HG02852 (cell line): Measurements from ENCODE around the gene DAO.
A peak's percentile ranks its signal among the peaks of the same experiment; 100 is the strongest.
"Not testable (repeated sequence)": the region's sequence is repeated elsewhere in the genome, so short reads cannot be mapped to it uniquely, and the experiment has no call there.

Experiments
- ATAC-seq: cut with Tn5 transposase; IDR thresholded peaks from one replicate; pipeline ENCODE4 v1.9.1; 2021; ENCODE audit warnings: mild to moderate bottlenecking, moderate library complexity; ENCODE audit not compliant: unreplicated experiment

Gene DAO

GRCh38 chr12:108879615-108880254 is at the start of gene DAO:
TSS of gene DAO (plus strand) at chr12:108880092. CDS start at chr12:108885007, 4,915 bp downstream.
- ATAC-seq: no peak

DNA sequence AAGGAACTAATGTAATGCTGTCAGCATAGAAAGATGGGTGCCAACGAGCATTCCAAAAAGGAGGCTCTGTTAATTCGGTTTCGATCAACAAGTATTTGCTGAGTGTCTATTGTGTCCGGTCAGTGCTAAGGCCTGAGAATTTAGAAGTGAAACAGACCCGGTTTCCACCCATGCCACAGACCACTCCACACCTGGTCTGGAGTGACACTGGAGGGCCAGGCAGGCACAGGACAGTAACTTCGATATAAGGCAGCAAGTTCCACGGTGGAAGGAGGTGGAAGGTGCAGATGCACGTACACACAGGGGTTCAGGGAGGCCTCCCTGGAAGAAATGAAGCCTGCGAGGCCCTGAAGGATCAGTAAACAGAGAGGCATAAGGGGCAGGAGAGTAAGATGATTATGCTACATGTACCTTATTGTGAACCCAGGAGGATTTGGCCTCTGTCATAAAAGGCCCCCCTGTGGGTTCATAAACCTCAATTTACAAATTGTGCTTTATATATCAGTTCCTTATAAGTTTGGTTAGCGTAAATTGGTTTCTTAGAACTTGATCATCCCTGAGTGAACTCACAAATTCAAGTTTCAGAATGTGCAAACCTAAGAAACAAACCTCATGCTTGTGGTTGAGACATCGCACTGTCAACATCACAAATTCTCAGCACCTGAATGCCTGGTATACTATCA is 48.4 kb upstream of the DAO start:
- peak; percentile 70 for ATAC-seq

- ATAC-seq: no peak
Measured at GRCh38 chr12:108832208-108832607, 47.7 kb upstream of the DAO start.

DNA sequence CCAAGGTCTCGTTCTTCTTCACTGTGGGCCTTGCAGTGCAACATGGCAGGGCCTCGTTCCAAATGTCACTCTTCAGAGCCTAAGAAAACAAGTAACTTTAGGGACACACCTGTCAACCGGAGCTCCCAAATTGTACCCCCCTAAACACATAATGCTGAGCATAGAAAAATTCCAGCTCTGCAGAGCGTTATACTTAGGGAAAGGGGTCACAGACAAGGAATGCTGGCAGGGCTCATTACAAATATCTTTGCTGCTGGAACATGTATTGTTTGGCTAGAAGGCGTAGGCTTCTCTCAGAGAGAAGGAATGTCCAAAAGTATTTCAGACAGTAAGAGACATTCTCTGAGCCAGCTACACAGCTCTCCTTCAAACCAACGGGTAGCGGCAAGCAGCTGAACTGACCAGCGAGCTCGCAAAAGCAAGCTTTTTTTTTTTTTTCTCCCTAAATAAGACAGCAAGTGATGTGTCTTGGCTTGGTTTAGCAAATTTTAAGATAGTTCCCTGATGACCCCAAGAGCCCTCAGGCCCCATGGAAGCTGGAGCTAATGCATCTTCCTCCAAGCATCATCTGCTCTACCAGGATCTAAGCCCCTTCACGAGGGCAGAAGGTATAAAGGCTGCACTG is 47.0 kb upstream of the DAO start:
- no peak for ATAC-seq

GRCh38 chr12:108833355-108833733 is 46.5 kb upstream of the DAO start:
- no peak for ATAC-seq

DNA sequence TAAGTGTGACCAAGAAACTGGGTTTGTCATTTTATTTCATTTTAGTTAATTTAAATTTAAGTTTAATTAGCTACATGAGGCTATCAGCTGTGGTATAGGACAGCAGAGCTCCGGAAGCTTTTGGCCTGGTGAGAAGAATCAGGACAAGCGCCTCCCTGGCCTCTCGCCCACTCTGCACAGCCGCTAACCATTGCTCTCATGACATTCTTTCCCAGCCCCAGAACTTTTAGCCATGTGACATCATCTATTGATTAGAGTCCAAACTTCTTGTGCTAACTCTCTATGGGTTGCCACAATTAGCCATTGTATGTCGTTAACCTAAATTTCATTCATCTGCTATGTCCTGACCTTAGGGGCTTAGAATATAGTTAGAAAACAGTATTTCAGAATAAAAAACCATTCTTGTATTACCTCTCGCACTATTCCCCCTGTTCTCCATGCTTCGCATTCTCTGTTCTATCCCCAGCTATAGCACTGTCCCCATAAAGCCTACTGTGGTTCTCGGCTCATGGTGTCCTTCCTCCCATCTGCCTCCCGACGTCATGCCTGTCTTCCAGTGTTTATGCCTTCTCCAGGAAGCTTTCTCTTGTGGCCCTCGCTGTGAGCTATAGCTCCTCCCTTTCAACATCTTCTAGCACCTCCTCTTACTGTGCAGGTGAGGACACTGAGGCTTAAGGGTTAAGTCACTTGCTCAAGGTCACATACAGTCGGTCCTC is 46.0 kb upstream of the DAO start:
- no peak for ATAC-seq

DNA sequence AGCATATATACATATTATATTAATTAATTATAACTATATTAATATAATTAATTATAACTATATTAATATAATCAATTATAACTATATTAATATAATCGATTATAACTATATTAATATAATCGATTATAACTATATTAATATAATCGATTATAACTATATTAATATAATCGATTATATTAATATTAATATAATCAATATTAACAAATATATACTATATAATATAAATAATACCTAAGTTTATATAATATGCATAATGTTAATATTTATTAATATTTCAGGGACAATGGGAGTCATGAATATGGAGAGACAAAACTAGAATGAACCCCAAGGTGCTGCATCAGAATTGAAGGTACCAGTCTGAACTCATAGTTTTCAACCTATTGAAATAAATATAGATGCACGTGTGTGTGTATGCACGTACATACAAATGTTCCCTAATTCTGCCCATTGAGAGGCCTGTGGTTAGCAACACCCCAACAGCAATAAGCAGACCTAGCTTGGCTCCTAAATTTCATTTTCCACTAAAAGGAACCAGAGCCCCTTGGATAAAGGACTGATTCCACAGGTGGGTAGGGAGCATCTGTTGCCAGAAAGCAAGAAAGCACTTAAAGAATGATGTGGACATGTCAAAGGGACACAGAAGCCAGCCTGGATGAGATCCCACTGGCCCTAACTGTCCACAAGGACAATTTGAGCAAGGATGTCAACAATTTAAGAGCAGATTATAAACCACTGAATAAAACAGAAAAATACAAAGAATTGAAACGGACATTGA is 43.8 kb upstream of the DAO start:
- no peak for ATAC-seq

- no peak for ATAC-seq
Measured at GRCh38 chr12:108837239-108837638, 42.7 kb upstream of the DAO start.

GRCh38 chr12:108837680-108838079 is 42.2 kb upstream of the DAO start:
- ATAC-seq: no peak

DNA sequence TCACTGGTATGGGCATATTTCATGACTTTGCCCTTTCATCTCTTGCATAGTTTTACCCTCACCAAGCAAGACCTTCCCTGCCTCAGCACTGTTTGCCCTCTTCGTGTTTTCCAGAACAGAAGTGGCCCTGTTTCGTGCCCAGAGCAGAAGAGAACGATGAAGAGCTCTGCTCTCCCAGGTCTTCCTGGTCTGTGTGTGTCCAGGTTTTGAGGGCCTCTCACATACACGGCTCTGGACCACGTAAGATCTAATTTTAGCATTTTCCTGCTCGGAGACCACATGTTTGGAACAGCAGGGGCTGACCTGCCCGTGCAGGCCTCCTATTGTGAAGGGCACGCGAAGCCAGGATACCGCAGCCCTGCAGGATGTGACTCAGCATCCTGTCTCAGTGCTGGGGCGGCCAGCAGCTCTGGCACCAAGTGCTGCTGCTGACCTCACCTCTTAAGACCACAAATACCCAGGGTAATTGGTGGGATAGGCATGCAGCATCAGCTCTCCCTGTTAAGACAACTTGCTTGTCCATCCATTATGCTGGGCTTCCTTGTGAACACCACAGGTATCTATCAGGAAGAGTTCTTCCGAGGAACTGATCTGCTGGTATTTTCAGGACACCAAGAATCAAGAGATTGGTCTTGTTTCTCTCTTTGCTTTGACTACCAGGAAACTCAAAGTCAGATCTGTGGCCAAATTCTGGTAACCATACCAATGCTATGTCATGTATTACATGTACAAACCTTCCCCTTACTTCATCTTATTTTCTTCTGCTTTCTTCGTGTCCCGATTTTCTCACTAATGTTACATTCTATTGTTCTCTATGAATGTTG is 41.5 kb upstream of the DAO start:
- ATAC-seq: peak; percentile 94

- ATAC-seq: no peak
Measured at GRCh38 chr12:108839018-108839889, 40.6 kb upstream of the DAO start.

DNA sequence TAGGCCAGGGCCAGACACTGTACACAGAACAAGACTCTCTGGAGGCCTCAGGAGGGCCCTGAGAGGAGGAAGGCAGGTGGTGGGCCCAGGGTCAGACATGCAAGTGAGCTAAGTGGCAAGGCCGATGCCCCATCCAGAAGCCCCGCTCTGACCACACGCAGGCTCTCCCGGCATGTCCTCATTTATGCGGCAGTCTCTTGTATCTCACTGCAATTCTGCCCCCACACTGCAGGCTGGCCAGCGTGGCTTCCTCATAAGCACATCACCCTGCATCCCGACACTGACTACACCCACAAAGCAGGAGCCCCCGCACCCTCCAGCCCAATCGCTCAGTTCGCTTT is 40.0 kb upstream of the DAO start:
- no peak for ATAC-seq

GRCh38 chr12:108840605-108841332 is 39.1 kb upstream of the DAO start:
- no peak for ATAC-seq

- ATAC-seq: not testable (repeated sequence)
Measured at GRCh38 chr12:108841825-108842224, 38.1 kb upstream of the DAO start.

- no peak for ATAC-seq
Measured at GRCh38 chr12:108842361-108842760, 37.5 kb upstream of the DAO start.

GRCh38 chr12:108843187-108843586 is 36.7 kb upstream of the DAO start:
- ATAC-seq: no peak

DNA sequence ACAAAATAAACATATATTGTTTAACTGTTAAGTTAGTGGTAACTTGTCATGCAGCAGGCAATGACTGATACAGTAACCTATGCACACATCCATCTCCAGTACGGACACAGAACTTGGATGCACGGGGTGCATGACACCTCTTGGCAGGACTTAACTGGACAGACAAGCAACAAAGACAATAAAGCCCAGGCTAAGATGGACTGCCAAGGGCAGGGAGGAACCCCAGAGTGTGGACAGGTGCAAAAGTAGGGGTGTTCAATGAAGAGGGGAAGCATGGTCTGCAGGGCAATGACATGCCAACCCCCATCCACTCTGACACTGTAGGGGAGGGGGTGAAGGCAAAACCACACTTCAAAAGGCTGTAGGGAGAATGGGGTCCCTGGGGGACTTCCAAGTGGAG is 34.2 kb upstream of the DAO start:
- ATAC-seq: no peak

DNA sequence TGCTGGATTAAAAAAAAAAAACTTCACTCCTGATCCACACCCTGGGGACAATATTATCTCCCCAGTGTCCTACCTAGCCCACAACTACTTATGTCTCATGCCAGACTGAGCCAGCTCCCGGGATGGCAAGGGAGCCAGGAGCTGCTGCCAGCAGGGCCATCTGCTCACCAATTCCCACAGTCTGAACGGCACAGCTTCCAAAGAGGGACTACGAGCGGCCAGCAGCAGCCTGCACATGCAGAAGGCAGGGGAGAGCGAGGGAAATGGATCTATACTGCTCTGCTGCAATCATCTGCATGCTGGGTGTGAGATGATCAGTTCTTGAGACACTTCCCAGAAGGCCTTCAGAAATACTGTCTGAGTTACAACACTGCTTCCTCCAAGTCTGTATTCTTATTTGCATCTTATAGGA is 33.6 kb upstream of the DAO start:
- no peak for ATAC-seq

- ATAC-seq: no peak
Measured at GRCh38 chr12:108847705-108848104, 32.2 kb upstream of the DAO start.
